Suppressor macrophage treated with lipopolysaccharide for 1 hour (primary cell): ENCODE results near the gene MEGF6.

Experiments
- DNase-seq, 3 donors: peaks; one replicate each; pipeline ENCODE4 v3.0.0-alpha.2; 2020 to 2022

The MEGF6 gene

DNA sequence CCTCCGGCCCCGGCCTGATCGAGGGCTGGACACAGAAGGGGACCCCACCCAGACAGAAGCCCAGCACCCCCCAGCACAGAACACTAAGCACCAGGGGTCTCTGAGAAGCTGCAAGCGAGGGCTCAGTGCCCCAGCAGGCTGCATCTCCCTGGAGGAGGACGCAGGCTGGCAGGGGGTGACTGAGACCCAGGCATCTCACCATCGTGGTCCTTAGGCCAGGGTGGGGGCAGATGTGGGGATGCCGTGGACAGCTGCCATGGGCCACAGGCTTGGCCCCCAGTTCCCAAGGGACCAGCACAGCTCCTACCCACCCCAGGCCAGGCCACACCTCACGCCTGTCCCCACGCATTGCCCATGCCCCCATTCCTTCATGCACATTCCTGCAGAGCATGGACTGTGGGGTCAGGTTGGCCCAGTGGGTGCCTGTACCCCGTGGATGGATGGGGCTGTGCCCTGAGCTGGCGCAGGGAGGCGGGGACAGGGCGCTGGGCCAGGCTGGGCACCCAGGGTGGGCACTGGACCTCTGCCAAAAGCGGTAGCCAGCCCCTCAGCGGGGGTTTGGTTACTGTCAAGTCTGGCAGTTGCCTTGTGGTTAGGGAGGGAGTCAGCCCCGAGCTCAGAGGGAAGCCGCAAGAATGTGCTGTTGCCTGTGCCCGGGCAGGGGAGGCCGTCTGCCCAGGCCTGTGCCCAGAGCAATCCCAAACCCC lies 95.4 kb downstream of the MEGF6 start:
- DNase-seq, result no peak

DNA sequence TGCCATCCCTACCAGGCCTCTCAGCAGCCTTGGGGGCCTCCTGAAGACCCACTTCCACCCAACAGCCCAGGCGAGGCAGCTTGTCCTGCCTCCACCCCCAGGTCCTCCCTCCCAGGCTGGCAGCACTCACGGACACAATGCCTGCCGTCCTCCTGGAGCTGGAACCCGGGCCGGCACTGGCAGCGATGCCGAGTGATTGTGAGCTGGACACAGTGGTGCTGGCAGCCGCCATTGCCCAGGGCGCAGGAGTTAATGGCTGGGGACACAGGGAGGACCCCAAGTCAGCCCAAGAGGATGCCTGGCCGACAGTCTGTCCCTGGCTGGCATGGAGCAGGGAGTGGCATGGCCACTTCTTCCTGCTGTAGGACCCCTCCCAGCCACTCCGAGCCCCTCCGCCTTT lies 96.0 kb downstream of the MEGF6 start:
- DNase-seq, result no peak

DNA sequence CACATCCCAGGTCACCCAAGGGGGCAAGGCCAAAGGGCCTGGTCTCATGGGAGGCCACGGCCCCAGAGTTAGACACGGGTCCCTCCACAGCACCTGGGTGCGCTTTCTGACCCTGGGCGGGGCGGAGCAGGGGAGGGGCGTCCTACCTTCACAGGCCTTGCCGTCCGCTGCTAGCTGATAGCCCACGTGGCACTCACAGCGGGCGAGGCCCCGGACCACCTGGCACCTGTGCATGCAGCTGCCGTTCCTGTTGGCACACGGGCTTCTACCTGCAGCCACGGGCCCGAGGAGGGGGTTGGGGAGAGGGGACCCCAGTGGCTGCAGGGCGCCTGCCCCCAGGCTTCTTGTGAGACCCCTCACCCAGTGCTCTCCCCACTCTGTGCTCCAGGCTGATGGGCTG lies 96.9 kb downstream of the MEGF6 start:
- DNase-seq, result no peak

GRCh38 chr1:3511856-3512255 lies 99.5 kb downstream of the MEGF6 start:
- DNase-seq, result no peak

DNA sequence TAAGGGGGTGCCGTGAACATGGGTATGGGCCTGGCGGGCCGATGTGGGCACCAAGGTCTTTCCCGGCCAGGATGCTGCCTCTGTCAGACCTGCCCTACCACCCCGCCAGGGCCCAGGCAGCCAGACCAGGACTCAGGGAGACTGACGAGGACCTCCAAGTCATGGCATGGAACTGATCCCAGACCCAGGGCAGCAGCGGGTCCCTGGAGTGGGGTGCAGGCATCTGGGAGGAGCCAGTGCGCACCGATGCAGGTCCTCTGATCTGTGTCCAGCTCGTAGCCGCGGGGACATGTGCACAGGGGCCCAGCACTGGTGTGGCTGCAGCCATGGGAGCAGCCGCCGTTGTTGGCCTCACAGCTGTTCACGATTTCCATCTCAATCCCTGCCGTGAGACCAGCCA lies 100.0 kb downstream of the MEGF6 start:
- no peak for DNase-seq

- no peak for DNase-seq
Measured at GRCh38 chr1:3510956-3511250, 100.4 kb downstream of the MEGF6 start.

- no peak for DNase-seq
Measured at GRCh38 chr1:3510136-3510955, 101.0 kb downstream of the MEGF6 start.

DNA sequence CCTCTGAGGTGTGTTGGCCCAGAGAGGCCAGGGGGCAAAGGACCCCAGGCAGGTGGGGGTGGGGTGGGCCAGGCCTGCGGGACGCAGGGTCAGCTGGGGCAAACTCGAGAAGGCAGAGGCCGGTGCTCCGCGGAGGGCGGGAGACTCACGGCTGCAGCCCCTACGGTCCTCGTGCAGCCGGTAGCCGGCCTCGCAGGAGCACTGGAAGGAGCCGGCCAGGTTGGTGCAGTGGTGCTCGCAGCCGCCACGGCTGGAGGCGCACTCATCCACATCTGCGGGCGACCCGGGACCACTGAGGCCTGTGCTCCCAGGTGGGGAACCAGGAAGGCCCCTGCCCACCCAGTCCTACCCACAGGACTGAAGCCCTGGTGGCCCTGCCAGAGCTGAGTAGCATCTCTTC lies 101.6 kb downstream of the MEGF6 start:
- no peak for DNase-seq

GRCh38 chr1:3508757-3509415 lies 102.4 kb downstream of the MEGF6 start:
- no peak for DNase-seq

- no peak for DNase-seq
Measured at GRCh38 chr1:3507636-3508275, 103.6 kb downstream of the MEGF6 start.

DNA sequence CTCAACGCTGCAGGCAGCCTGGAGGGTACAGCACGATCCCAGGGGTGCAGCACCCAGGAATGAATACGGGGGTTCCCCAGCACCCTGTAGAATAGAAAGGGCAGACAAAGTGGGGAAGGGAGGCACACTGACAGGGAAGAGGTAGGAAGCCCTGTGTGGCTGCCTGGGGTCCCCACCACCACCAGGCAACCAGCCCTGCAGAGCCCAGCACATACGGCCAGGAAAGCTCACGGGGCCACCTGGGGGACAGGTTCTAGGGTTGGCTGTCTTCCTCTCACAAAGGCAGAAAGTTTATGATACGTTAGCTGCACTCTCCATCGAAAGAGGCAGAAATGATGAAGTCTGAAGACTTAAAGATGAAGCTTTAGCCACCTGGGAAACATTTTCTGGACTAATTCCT lies 104.4 kb downstream of the MEGF6 start:
- no peak for DNase-seq

DNA sequence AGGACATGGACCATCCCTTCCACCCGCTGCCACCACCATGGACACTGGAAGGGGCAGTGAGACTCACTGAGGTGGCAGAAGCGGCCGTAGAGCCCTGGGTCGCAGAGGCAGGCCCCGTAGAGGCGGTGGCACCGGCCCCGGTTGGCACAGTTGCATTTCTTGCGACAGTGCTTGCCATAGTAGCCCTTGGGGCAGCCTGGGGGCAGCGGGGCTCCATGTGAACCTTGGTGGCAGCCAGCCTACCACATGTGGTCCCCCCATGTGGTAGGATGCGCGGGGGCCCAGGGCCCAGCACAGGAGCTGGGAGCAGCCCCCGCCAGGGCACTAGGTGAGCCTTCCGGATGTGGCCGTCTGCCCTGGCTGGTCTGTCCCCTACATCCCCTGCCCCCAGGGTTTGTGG lies 105.3 kb downstream of the MEGF6 start:
- DNase-seq, result no peak

DNA sequence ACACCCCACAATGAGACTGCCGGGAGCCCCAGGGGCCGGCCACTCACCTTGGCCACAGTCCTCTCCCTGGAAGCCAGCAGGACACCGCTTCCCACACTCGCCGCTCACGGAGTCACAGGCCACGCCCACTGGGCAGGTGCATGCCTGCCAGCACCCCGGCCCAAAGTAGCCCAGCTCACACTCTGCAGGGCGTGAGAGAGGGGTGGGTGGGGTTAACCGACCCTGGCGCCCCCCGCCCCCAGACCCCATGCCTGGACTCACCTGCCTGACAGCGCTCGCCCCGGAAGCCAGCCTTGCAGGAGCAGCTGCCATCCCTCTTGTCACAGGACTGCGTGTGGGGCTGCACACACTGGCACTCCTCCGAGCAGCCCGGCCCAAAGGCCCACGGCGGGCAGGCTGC lies 106.1 kb downstream of the MEGF6 start:
- DNase-seq, result no peak

DNA sequence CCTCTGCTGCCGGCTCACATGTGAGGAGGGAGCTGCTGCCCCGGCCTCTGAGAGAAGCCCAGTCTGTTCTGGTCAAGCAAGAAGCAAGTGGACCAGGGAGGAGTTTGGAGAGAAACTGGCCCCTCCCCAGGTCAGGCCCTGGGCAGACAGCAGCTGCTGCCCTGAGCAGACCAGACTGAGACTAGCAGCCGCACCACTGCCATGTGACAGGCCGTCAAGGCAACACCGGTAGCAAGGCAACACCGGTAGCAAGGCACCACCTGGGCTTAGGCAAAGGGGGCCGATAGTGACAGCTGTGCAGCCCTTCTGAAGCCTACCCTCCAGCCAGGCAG lies 106.5 kb downstream of the MEGF6 start:
- DNase-seq, result no peak

GRCh38 chr1:3504151-3504821 lies 107.0 kb downstream of the MEGF6 start:
- DNase-seq, result peak; percentile 67 to 77 (median 77)

GRCh38 chr1:3503525-3503886 lies 107.8 kb downstream of the MEGF6 start:
- DNase-seq, result no peak

DNA sequence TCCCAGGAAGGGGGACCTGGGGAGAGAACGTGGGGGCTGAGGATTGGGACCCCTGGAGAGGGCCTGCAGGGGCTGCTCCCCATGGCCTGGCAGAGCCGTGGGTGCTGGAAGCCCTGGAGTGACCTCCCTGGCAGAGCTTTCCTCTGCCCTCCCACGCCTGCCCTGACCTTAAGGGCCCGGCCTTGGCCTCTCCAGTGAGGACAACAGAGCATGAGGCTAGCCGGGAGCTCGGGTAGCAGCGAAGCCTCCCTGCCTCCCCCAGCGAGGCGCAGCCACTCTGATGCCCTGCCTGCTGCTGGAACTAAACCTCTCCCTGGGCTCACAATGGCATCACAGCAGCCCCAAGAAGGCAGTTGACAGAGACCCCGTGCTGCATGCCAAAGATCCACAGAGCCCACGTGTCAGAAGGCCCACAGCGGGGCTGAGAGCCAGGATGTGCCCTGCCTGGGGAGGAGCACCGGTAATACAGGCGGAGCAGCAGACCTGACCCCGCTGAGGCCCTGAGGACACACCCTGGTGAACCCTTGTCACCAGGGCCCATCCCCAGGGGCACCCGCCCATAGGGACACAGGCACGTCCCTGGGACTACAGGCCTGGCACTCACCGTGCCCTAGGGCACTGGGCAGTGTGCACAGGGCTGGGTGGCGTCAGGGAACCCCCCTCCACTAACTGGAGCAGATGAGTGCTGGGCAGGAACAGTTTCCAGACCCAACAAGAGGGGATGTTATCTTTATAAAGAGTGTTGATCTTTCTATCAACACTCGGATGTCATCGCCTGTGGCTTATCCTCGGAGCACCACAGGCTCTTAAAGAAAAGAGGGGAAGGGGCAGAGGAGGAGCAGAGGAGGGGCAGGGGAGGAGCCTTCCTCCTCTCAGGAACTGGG lies 108.4 kb downstream of the MEGF6 start:
- DNase-seq, result no peak

- DNase-seq, result peak; percentile 12 to 35 (median 27)
Measured at GRCh38 chr1:3501856-3502640, 109.3 kb downstream of the MEGF6 start.

- no peak for DNase-seq
Measured at GRCh38 chr1:3501437-3501836, 109.9 kb downstream of the MEGF6 start.

GRCh38 chr1:3500265-3500835 lies 111.0 kb downstream of the MEGF6 start:
- DNase-seq, result no peak

DNA sequence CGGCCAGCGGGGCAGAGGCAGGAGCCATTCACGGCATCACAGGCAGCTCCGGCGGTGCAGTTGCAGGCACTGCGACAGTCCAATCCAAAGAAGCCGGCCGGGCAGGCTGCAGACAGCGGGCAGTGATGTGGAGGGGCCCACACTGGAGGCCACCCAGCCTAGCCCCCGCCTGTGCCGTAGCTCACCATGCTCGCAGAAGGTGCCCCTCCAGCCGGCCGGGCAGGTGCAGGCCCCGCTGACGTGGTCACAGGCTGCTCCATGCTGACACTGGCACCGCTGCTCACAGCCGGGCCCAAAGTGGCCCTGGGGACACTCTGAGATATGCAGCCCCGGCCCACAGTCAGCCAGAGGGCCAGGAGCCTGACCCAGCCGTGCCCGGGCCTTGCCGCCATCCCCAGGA lies 111.7 kb downstream of the MEGF6 start:
- DNase-seq, result no peak
